ENCODE data around the gene PEAR1.

The PEAR1 gene

GRCh38 chr1:156947818-156948525 lies 54.5 kb downstream of the PEAR1 start:
- no peaks in the 10 kb centered on the region for H3K36me3 ChIP-seq (ENCODE audit: low read length)
- no peaks in the 10 kb centered on the region for H3K79me2 ChIP-seq (ENCODE audit: insufficient read depth, low read length)
- H3K4me3 ChIP-seq (ENCODE audit: insufficient read depth, low read length, poor library complexity, severe bottlenecking) = no peak overlapping the region
- no peak overlapping the region for H2AFZ ChIP-seq (ENCODE audit: low read depth, low read length, severe bottlenecking)
- no peaks in the 10 kb centered on the region for H3K9me3 ChIP-seq (ENCODE audit: insufficient read depth, low read length)
- no peaks in the 10 kb centered on the region for H3F3A ChIP-seq (ENCODE audit: insufficient read depth)
- TF ChIP-seq CTCF (IDR thresholded peaks at IDR 0.05; ENCODE audit: insufficient read depth, low read length, poor library complexity, severe bottlenecking) (no peak), EZH2phosphoT487 (conservative IDR thresholded peaks at IDR 0.05; ENCODE audit: low read length) (no peak)
- no peak overlapping the region for H3K9ac ChIP-seq (ENCODE audit: low read length)
- no peaks in the 10 kb centered on the region for H4K20me1 ChIP-seq (ENCODE audit: low read depth, low read length)
- H3K27me3 ChIP-seq (ENCODE audit: low read length) = no peaks in the 10 kb centered on the region
- H3K4me2 ChIP-seq (ENCODE audit: low read depth, low read length, poor library complexity, severe bottlenecking) = no peak overlapping the region
- no peak overlapping the region for H3K27ac ChIP-seq (ENCODE audit: low read depth, low read length)
- no peaks in the 10 kb centered on the region for H3K9me2 ChIP-seq (replicated peaks; ENCODE audit: insufficient read depth, low read length)

- H4K20me1 ChIP-seq (ENCODE audit: low read depth, low read length) = no peaks in the 10 kb centered on the region
- H3K9me2 ChIP-seq (replicated peaks; ENCODE audit: insufficient read depth, low read length) = no peaks in the 10 kb centered on the region
- H3K4me3 ChIP-seq (ENCODE audit: insufficient read depth, low read length, poor library complexity, severe bottlenecking) = no peak overlapping the region
- H3K27ac ChIP-seq (ENCODE audit: low read depth, low read length) = no peak overlapping the region
- no peak overlapping the region for H2AFZ ChIP-seq (ENCODE audit: low read depth, low read length, severe bottlenecking)
- no peaks in the 10 kb centered on the region for H3F3A ChIP-seq (ENCODE audit: insufficient read depth)
- TF ChIP-seq CTCF (IDR thresholded peaks at IDR 0.05; ENCODE audit: insufficient read depth, low read length, poor library complexity, severe bottlenecking) (no peak), EZH2phosphoT487 (conservative IDR thresholded peaks at IDR 0.05; ENCODE audit: low read length) (no peak)
- no peaks in the 10 kb centered on the region for H3K27me3 ChIP-seq (ENCODE audit: low read length)
- no peaks in the 10 kb centered on the region for H3K9me3 ChIP-seq (ENCODE audit: insufficient read depth, low read length)
- H3K79me2 ChIP-seq (ENCODE audit: insufficient read depth, low read length) = no peaks in the 10 kb centered on the region
- H3K4me2 ChIP-seq (ENCODE audit: low read depth, low read length, poor library complexity, severe bottlenecking) = no peak overlapping the region
- no peak overlapping the region for H3K9ac ChIP-seq (ENCODE audit: low read length)
- H3K36me3 ChIP-seq (ENCODE audit: low read length) = no peaks in the 10 kb centered on the region
Observed at GRCh38 chr1:156948708-156949107, 55.2 kb downstream of the PEAR1 start.

GRCh38 chr1:156949127-156949526 lies 55.6 kb downstream of the PEAR1 start:
- no peak overlapping the region for H3K4me2 ChIP-seq (ENCODE audit: low read depth, low read length, poor library complexity, severe bottlenecking)
- H3K9me2 ChIP-seq (replicated peaks; ENCODE audit: insufficient read depth, low read length) = no peaks in the 10 kb centered on the region
- no peaks in the 10 kb centered on the region for H3K27me3 ChIP-seq (ENCODE audit: low read length)
- TF ChIP-seq EZH2phosphoT487 (conservative IDR thresholded peaks at IDR 0.05; ENCODE audit: low read length) = no peak
- TF ChIP-seq CTCF (IDR thresholded peaks at IDR 0.05; ENCODE audit: insufficient read depth, low read length, poor library complexity, severe bottlenecking) = no peak
- H3K27ac ChIP-seq (ENCODE audit: low read depth, low read length) = no peak overlapping the region
- H3K79me2 ChIP-seq (ENCODE audit: insufficient read depth, low read length) = no peaks in the 10 kb centered on the region
- no peak overlapping the region for H3K4me3 ChIP-seq (ENCODE audit: insufficient read depth, low read length, poor library complexity, severe bottlenecking)
- no peaks in the 10 kb centered on the region for H3K36me3 ChIP-seq (ENCODE audit: low read length)
- no peak overlapping the region for H3K9ac ChIP-seq (ENCODE audit: low read length)
- H4K20me1 ChIP-seq (ENCODE audit: low read depth, low read length) = no peaks in the 10 kb centered on the region
- no peaks in the 10 kb centered on the region for H3K9me3 ChIP-seq (ENCODE audit: insufficient read depth, low read length)
- H2AFZ ChIP-seq (ENCODE audit: low read depth, low read length, severe bottlenecking) = no peak overlapping the region
- H3F3A ChIP-seq (ENCODE audit: insufficient read depth) = no peaks in the 10 kb centered on the region

Measured in SU-DHL-6 (cell line).